Measurements from ENCODE around the gene ZNF526.

GRCh38 chr19:42276284-42276683, 56.2 kb downstream of the ZNF526 start:
- TF ChIP-seq CTCF (IDR thresholded peaks at IDR 0.05; ENCODE audit: poor library complexity, severe bottlenecking) (no peak), TAF1 (IDR thresholded peaks at IDR 0.05; ENCODE audit: low read depth) (no peak), POLR2AphosphoS5 (IDR thresholded peaks at IDR 0.05) (no peak), EP300 (conservative IDR thresholded peaks at IDR 0.05; ENCODE audit: poor library complexity, severe bottlenecking) (no peak)

Measured in neural cell (in vitro differentiated cells).